Measurements from ENCODE around the gene MYO5B. TPM values are rescaled to one million over a fixed set of nuclear protein-coding genes. Genes with fewer than 3 reads are reported as not detected.
A peak's percentile ranks its signal among the peaks of the same experiment; 100 is the strongest.

The MYO5B gene
- total RNA-seq, 1 experiment from 2014 or later: 32.1 TPM

- Histone ChIP-seq H3K27me3 (ENCODE audit: insufficient read depth, low read length) (no peaks in the 10 kb centered on the region), H3K27ac (ENCODE audit: low read depth, low read length) (peak overlapping the region; percentile 67; the same call in 1 of the 2 replicates), H3K36me3 (ENCODE audit: control insufficient read depth in 1 of 2, insufficient read depth in 2 of 2, low read length in 2 of 2) (no peaks in the 10 kb centered on the region), H3K9me2 (ENCODE audit: insufficient read depth) (no peaks in the 10 kb centered on the region), H3K4me2 (ENCODE audit: low read length) (peak overlapping the region; percentile 97), H3K9me3 (ENCODE audit: control insufficient read depth in 1 of 2, insufficient read depth in 1 of 2, low read depth in 1 of 2, low read length in 2 of 2) (no peaks in the 10 kb centered on the region), H3K4me1 (ENCODE audit: control insufficient read depth in 1 of 2, insufficient read depth in 2 of 2, low read length in 2 of 2) (peaks cover 5 to 21% of the 10 kb centered on the region in 2 experiments; a peak in 3 of 4 replicates), H3K9ac (ENCODE audit: low read length) (peak overlapping the region; percentile 79), H3K4me3 (replicated peaks in 1 of 2; ENCODE audit: low read depth in 1 of 2, low read length in 2 of 2) (peak overlapping the region; percentile 80 to 88), H4K20me1 (ENCODE audit: insufficient read depth) (no peaks in the 10 kb centered on the region), H3K79me2 (ENCODE audit: insufficient read depth, low read length) (no peaks in the 10 kb centered on the region), H2AFZ (ENCODE audit: low read depth, low read length, poor library complexity, severe bottlenecking) (peak overlapping the region; percentile 90)
- intact Hi-C loops (cut with micrococcal nuclease): no loop called here
- no peak for TF ChIP-seq POLR2A (IDR thresholded peaks at IDR 0.05; ENCODE audit: borderline replicate concordance, extremely low read depth, insufficient read depth, insufficient read length)
- TF ChIP-seq CTCF (IDR thresholded peaks at IDR 0.05 in 2 of 3, conservative IDR thresholded peaks at IDR 0.05 in 1 of 3; ENCODE audit: borderline replicate concordance in 1 of 3, insufficient read depth in 1 of 3, low read depth in 2 of 3, low read length in 2 of 3): no peak
- no peak for TF ChIP-seq SRF (IDR thresholded peaks at IDR 0.05; ENCODE audit: low read depth)
- no peak for TF ChIP-seq ZFX (IDR thresholded peaks at IDR 0.05)
- no peak for TF ChIP-seq EZH2 (IDR thresholded peaks at IDR 0.05)
- 0 out of 2 replicates have a peak, but pooled peaks have one; percentile 43 for TF ChIP-seq MAX (IDR thresholded peaks at IDR 0.05)
- TF ChIP-seq SP1 (IDR thresholded peaks at IDR 0.05; ENCODE audit: low read depth): no peak
- CTCF ChIA-PET: interaction anchor here (0.5 kb wide), 1 partner anchor 85 kb away, joined by 4 read pairs; no protein-coding TSS in a partner anchor
- RAD21 ChIA-PET (ENCODE audit: low non-redundant PET in 1 of 2, low total read pairs in 2 of 2, uncharacterized antibody in 2 of 2, unreplicated experiment in 2 of 2): no interaction called here
- peak; percentile 63 for ATAC-seq
- POLR2A ChIA-PET: interaction anchor here (0.9 kb wide), 1 partner anchor 87 kb away, joined by 3 read pairs; no protein-coding TSS in a partner anchor
- DNase-seq (ENCODE audit: low read depth, low spot score): no peak
- BruUV-seq (replicated peaks): TSS peak; percentile 98
These were observed 380.8 kb downstream of the MYO5B start for GRCh38 chr18:49814147-49814499.
